Midbrain (tissue), 1 donor: ENCODE measurements around the gene WFDC12.
A peak's percentile ranks its signal among the peaks of the same experiment; 100 is the strongest.

Experiments
- DNase-seq: peaks from one replicate; lab custom pipeline; 2025; lab: John Stamatoyannopoulos, UW

Gene WFDC12

GRCh38 chr20:45114465-45115385 is 9.5 kb downstream of the WFDC12 start, which contains the start of gene WFDC5:
TSS of gene WFDC5 (minus strand) at chr20:45115174. CDS start at chr20:45115083, 91 bp downstream.
- no peak for DNase-seq

GRCh38 chr20:45113865-45114264 is 10.4 kb downstream of the WFDC12 start:
- DNase-seq = no peak

- DNase-seq = no peak
Measured at GRCh38 chr20:45112754-45113153, 11.5 kb downstream of the WFDC12 start.

- DNase-seq = no peak
Measured at GRCh38 chr20:45111799-45112471, 12.3 kb downstream of the WFDC12 start.

- DNase-seq = no peak
Measured at GRCh38 chr20:45111285-45111684, 13.0 kb downstream of the WFDC12 start.

GRCh38 chr20:45110301-45110700 is 14.0 kb downstream of the WFDC12 start:
- no peak for DNase-seq

GRCh38 chr20:45109634-45110033 is 14.6 kb downstream of the WFDC12 start:
- DNase-seq = no peak

- DNase-seq = no peak
Measured at GRCh38 chr20:45105317-45105716, 18.9 kb downstream of the WFDC12 start.

- DNase-seq = no peak
Measured at GRCh38 chr20:45104786-45105185, 19.5 kb downstream of the WFDC12 start.

- no peak for DNase-seq
Measured at GRCh38 chr20:45103072-45103471, 21.2 kb downstream of the WFDC12 start.

GRCh38 chr20:45101333-45101850 is 22.9 kb downstream of the WFDC12 start:
- DNase-seq = no peak

- DNase-seq = no peak
Measured at GRCh38 chr20:45100563-45101245, 23.6 kb downstream of the WFDC12 start, which contains the start of gene KCNS1. TSS of gene KCNS1 (minus strand) at chr20:45101127. CDS start at chr20:45099236, 1,891 bp downstream.

GRCh38 chr20:45098103-45098773 is 26.0 kb downstream of the WFDC12 start:
- no peak for DNase-seq

GRCh38 chr20:45097485-45098102 is 26.7 kb downstream of the WFDC12 start:
- no peak for DNase-seq

- no peak for DNase-seq
Measured at GRCh38 chr20:45096781-45097180, 27.5 kb downstream of the WFDC12 start.

GRCh38 chr20:45095805-45096238 is 28.4 kb downstream of the WFDC12 start:
- DNase-seq = peak; percentile 69

GRCh38 chr20:45094864-45095574 is 29.2 kb downstream of the WFDC12 start:
- DNase-seq = no peak

GRCh38 chr20:45094201-45094600 is 30.1 kb downstream of the WFDC12 start:
- DNase-seq = no peak

- no peak for DNase-seq
Measured at GRCh38 chr20:45092898-45093297, 31.4 kb downstream of the WFDC12 start.

GRCh38 chr20:45091366-45091765 is 32.9 kb downstream of the WFDC12 start:
- DNase-seq = no peak
